HCT116 (cell line): ENCODE results near the gene FLT3LG. TPM values are rescaled to one million over a fixed set of nuclear protein-coding genes. Genes with fewer than 3 reads are reported as not detected.
"Not testable (repeated sequence)": the region's sequence is repeated elsewhere in the genome, so short reads cannot be mapped to it uniquely, and the experiment has no call there.

Experiments used
- ATAC-seq: fragments of 200-7000 bp; cut with Tn5 transposase; 2 replicates; pipeline ENCODE4 v1.9.1; 2020; ENCODE audit warnings: mild to moderate bottlenecking, moderate library complexity
- BruUV-seq: library from RNA; stranded (reverse); fragments of 400-500 nt; replicated peaks from 2 replicates; lab custom pipeline; 2021; lab: Mats Ljungman, UMichigan
- CTCF ChIA-PET: fragments of 300-600 bp; sonication (Branson Sonifier 250); formaldehyde crosslinking; loops from one replicate; lab custom pipeline; 2021; ENCODE audit warnings: antibody characterized with exemption; lab: Charles Lee
- POLR2A ChIA-PET: fragments of 300-600, 350-600 bp; sonication (Branson Sonifier 250); formaldehyde crosslinking; loops from one replicate; lab custom pipeline; 2021; ENCODE audit warnings: antibody characterized with exemption; lab: Charles Lee
- RAD21 ChIA-PET, 2 experiments: fragments of 300-600 bp; sonication (Branson Sonifier 250); formaldehyde crosslinking; loops; one replicate each; lab custom pipeline; 2023; ENCODE audit warnings: low total read pairs in 2 of 2; ENCODE audit not compliant: uncharacterized antibody in 2 of 2, unreplicated experiment in 2 of 2, low non-redundant PET in 1 of 2; lab: Charles Lee
- DNase-seq: peaks from one replicate; pipeline ENCODE4 v3.0.0-alpha.2; 2010; ENCODE audit warnings: low read depth, low spot score
- H2AFZ ChIP-seq: fragments of 200-600 bp; shearing (Covaris generic), sonication (generic); 2 replicates; pipeline ENCODE4 v1.6.1; 2017; ENCODE audit warnings: low read depth, mixed run types, mixed read lengths, antibody characterized with exemption, low read length; ENCODE audit not compliant: poor library complexity, severe bottlenecking
- H3K27ac ChIP-seq: 2 replicates; pipeline ENCODE4 v1.5.1; 2012; ENCODE audit warnings: low read depth, low read length
- H3K27me3 ChIP-seq: fragments of 200-600 bp; sonication (generic); 2 replicates; pipeline ENCODE4 v1.6.1; 2016; ENCODE audit warnings: mixed run types, low read length, mixed read lengths; ENCODE audit not compliant: insufficient read depth
- H3K36me3 ChIP-seq, 2 experiments: fragments of 200-500 bp in 1 of 2; fragments of 200-600 bp in 1 of 2; sonication (Bioruptor generic) in 1 of 2; sonication (generic) in 1 of 2; 2 replicates each; pipeline versions ENCODE4 v1.5.1 to v1.6.1; 2014 to 2016; ENCODE audit warnings: low read length in 2 of 2, inconsistent platforms in 1 of 2, mixed read lengths in 1 of 2, mixed run types in 1 of 2; ENCODE audit not compliant: insufficient read depth in 2 of 2, control insufficient read depth in 1 of 2
- H3K4me1 ChIP-seq, 2 experiments: fragments of 200-600 bp in 1 of 2; sonication (generic) in 1 of 2; 2 replicates each; pipeline versions ENCODE4 v1.5.1 to v1.6.1; 2012 to 2017; ENCODE audit warnings: low read length in 2 of 2, inconsistent platforms in 1 of 2, mild to moderate bottlenecking in 1 of 2, mixed read lengths in 1 of 2, mixed run types in 1 of 2, moderate library complexity in 1 of 2; ENCODE audit not compliant: insufficient read depth in 2 of 2, control insufficient read depth in 1 of 2
- H3K4me2 ChIP-seq: fragments of 200-600 bp; sonication (generic); 2 replicates; pipeline ENCODE4 v1.6.1; 2017; ENCODE audit warnings: mixed run types, low read length, mixed read lengths
- H3K4me3 ChIP-seq, 2 experiments: fragments of 200-600 bp in 1 of 2; sonication (generic) in 1 of 2; replicated peaks in 1 of 2; 2 replicates each; pipeline ENCODE4 v1.5.1; 2011 to 2016; ENCODE audit warnings: low read length in 2 of 2, control low read depth in 1 of 2, low read depth in 1 of 2, mild to moderate bottlenecking in 1 of 2, mixed read lengths in 1 of 2, mixed run types in 1 of 2
- H3K79me2 ChIP-seq: fragments of 200-600 bp; sonication (generic); 2 replicates; pipeline ENCODE4 v1.6.1; 2017; ENCODE audit warnings: mild to moderate bottlenecking, mixed run types, low read length, moderate library complexity, mixed read lengths; ENCODE audit not compliant: insufficient read depth
- H3K9ac ChIP-seq: fragments of 200-600 bp; sonication (generic); 2 replicates; pipeline ENCODE4 v1.6.1; 2016; ENCODE audit warnings: low read length, mixed read lengths
- H3K9me2 ChIP-seq: fragments of 200-600 bp; sonication (generic), shearing (Covaris generic); 2 replicates; pipeline ENCODE4 v1.6.1; 2017; ENCODE audit warnings: mixed run types, mild to moderate bottlenecking, moderate library complexity; ENCODE audit not compliant: insufficient read depth
- H3K9me3 ChIP-seq, 2 experiments: fragments of 200-500 bp in 1 of 2; fragments of 200-600 bp in 1 of 2; sonication (Bioruptor generic) in 1 of 2; sonication (generic) in 1 of 2; 2 replicates each; pipeline ENCODE4 v1.6.1; 2014 to 2017; ENCODE audit warnings: low read length in 2 of 2, mixed read lengths in 2 of 2, inconsistent platforms in 1 of 2, low read depth in 1 of 2, mild to moderate bottlenecking in 1 of 2, mixed run types in 1 of 2, moderate library complexity in 1 of 2; ENCODE audit not compliant: control insufficient read depth in 1 of 2, insufficient read depth in 1 of 2
- H4K20me1 ChIP-seq: fragments of 200-600 bp; sonication (generic), shearing (Covaris generic); 2 replicates; pipeline ENCODE4 v1.6.1; 2017; ENCODE audit warnings: mixed run types, mild to moderate bottlenecking, moderate library complexity; ENCODE audit not compliant: insufficient read depth
- EGR1 ChIP-seq: IDR thresholded peaks from 2 replicates; pipeline ENCODE4 v1.6.1; 2012; ENCODE audit warnings: low read depth
- POLR2A ChIP-seq: IDR thresholded peaks from 2 replicates; pipeline ENCODE4 v1.7.0; 2011; ENCODE audit warnings: borderline replicate concordance; ENCODE audit not compliant: insufficient read depth, insufficient read length; ENCODE audit errors: extremely low read depth
- RAD21 ChIP-seq: IDR thresholded peaks from 2 replicates; pipeline ENCODE4 v1.6.1; 2012; ENCODE audit warnings: low read depth, mild to moderate bottlenecking
- TCF7L2 ChIP-seq: IDR thresholded peaks from 2 replicates; pipeline ENCODE4 v1.7.0; 2011; ENCODE audit warnings: borderline replicate concordance, inconsistent platforms; ENCODE audit not compliant: insufficient read depth, insufficient read length; ENCODE audit errors: extremely low read depth
- YY1 ChIP-seq: IDR thresholded peaks from 2 replicates; pipeline ENCODE4 v1.6.1; 2011; ENCODE audit warnings: low read length, low read depth, moderate library complexity, mild to moderate bottlenecking; ENCODE audit not compliant: insufficient replicate concordance; ENCODE audit errors: extremely low read depth
- ZFX ChIP-seq: fragments of 450-650 bp; IDR thresholded peaks from 2 replicates; pipeline ENCODE4 v1.6.1; 2017
- ZNF274 ChIP-seq: fragments of 200-500 bp; sonication (Bioruptor generic); IDR thresholded peaks from 2 replicates; pipeline ENCODE4 v1.6.1; 2014; ENCODE audit warnings: mild to moderate bottlenecking, low read depth, low read length, inconsistent platforms
- intact Hi-C: fragments of 100-400 bp; cut with micrococcal nuclease; formaldehyde crosslinking; loops from 2 replicates; pipeline ENCODE4 v1.10.0; 2022
- total RNA-seq: library from RNA; stranded (reverse); gene quantifications from one replicate; pipeline ENCODE4 v1.2.1, GENCODE V29; 2021; ENCODE audit not compliant: unreplicated experiment
- TF ChIP-seq, protein P1 (sequence below), 3 experiments: fragments of 200-600 bp in 1 of 3; sonication (generic) in 1 of 3; IDR thresholded peaks in 2 of 3; conservative IDR thresholded peaks in 1 of 3; 2 replicates each; pipeline ENCODE4 v1.5.1; 2012 to 2017; ENCODE audit warnings: low read depth in 2 of 3, low read length in 2 of 3, antibody characterized with exemption in 1 of 3, borderline replicate concordance in 1 of 3, control low read depth in 1 of 3, mild to moderate bottlenecking in 1 of 3, mixed read lengths in 1 of 3, mixed run types in 1 of 3, moderate library complexity in 1 of 3; ENCODE audit not compliant: insufficient read depth in 1 of 3

FLT3LG gene
- total RNA-seq, 1 experiment from 2014 or later, result 3.8 TPM

DNA sequence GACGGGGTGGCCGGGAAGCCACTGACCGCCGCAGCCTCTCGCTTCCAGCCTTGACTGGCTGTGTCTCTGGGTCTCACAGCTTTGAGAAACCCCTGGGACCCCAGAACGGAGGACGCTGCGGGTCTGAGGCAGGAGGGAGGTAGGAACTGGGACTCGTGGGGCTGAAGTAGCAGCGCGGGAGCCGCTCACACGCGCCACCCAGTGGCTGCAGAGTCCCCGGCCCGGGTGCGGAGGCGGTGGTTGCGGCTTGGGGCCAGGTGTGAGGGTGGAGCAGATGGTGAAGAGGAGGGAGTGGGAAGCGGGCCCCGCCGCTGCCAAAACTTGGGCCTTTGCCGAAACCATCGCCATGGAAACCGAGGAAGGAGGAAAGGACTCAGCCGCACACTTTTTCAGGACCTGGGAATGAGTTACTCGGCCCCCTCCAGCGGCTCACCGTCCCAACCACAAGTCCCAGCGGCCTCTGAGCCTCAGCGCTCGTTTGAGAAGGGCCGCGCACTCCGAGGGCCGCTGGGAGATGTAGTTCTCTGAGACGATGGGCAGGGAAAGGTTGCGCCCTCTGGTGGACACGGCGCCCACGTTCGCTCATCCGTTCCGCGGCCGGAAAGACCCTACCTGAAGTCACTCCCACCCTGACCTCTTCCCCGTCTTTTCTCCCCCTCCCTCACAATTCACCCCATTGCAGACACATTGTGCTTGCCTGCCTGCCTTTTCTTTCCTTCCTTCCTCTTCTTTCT lies 30.5 kb upstream of the FLT3LG start:
- POLR2A ChIA-PET, result interaction anchor here (1.0 kb wide), 2 partner anchors 9 to 10 kb away, joined by 7 to 8 read pairs; partner anchors contain the start of genes ALDH16A1 and PIH1D1
- H3K27ac ChIP-seq, result peak overlapping the region; percentile 92
- H3K9ac ChIP-seq, result peak overlapping the region; percentile 86
- RAD21 ChIA-PET, result interaction anchor here in 1 of 2 experiments (1.0 kb wide), 1 partner anchor 52 kb away, joined by 5 read pairs; no protein-coding TSS in a partner anchor
- H3K27me3 ChIP-seq, result peaks cover 10% of the 10 kb centered on the region
- H3K4me2 ChIP-seq, result peak overlapping the region; percentile 98
- peak overlapping the region; percentile 63 to 80 for H3K4me3 ChIP-seq
- CTCF ChIA-PET, result interaction anchor here (1.0 to 2.1 kb wide), 6 partner anchors 9 to 218 kb away, joined by 3 to 15 read pairs (median 8); partner anchors contain the start of gene PIH1D1
- H3K79me2 ChIP-seq, result no peaks in the 10 kb centered on the region
- H2AFZ ChIP-seq, result peak overlapping the region; percentile 85
- no peaks in the 10 kb centered on the region for H4K20me1 ChIP-seq
- H3K4me1 ChIP-seq, result peaks cover 16 to 43% of the 10 kb centered on the region in 2 experiments; a peak in 3 of 4 replicates
- no peaks in the 10 kb centered on the region for H3K9me3 ChIP-seq
- peak; percentile 55 for TF ChIP-seq TCF7L2
- peak; percentile 41; the same call in 1 of the 2 replicates for TF ChIP-seq ZFX
- peak; percentile 77 for TF ChIP-seq RAD21
- TF ChIP-seq YY1, result peak; percentile 48
- TF ChIP-seq POLR2A, result no peak
- TF ChIP-seq EGR1, result peak; percentile 98
- TF ChIP-seq, protein P1, sequence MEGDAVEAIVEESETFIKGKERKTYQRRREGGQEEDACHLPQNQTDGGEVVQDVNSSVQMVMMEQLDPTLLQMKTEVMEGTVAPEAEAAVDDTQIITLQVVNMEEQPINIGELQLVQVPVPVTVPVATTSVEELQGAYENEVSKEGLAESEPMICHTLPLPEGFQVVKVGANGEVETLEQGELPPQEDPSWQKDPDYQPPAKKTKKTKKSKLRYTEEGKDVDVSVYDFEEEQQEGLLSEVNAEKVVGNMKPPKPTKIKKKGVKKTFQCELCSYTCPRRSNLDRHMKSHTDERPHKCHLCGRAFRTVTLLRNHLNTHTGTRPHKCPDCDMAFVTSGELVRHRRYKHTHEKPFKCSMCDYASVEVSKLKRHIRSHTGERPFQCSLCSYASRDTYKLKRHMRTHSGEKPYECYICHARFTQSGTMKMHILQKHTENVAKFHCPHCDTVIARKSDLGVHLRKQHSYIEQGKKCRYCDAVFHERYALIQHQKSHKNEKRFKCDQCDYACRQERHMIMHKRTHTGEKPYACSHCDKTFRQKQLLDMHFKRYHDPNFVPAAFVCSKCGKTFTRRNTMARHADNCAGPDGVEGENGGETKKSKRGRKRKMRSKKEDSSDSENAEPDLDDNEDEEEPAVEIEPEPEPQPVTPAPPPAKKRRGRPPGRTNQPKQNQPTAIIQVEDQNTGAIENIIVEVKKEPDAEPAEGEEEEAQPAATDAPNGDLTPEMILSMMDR (IDR thresholded peaks at IDR 0.05 in 2 of 3, conservative IDR thresholded peaks at IDR 0.05 in 1 of 3; ENCODE audit: borderline replicate concordance in 1 of 3, insufficient read depth in 1 of 3, low read depth in 2 of 3, low read length in 2 of 3), result peak; percentile 75 to 95 (median 88)
- no peak for TF ChIP-seq ZNF274
- TSS peak; percentile 84 for BruUV-seq
- ATAC-seq (peak; percentile 80), DNase-seq (peak; percentile 87)
- intact Hi-C loops, result loop anchor here (1.0 to 2.0 kb wide), 3 partner anchors 51 to 219 kb away; partner anchors contain the start of gene DKKL1
- no peaks in the 10 kb centered on the region for H3K9me2 ChIP-seq
- H3K36me3 ChIP-seq, result peaks cover 6 to 9% of the 10 kb centered on the region in 2 experiments; a peak in 2 of 4 replicates

GRCh38 chr19:49444100-49444700 lies 29.8 kb upstream of the FLT3LG start:
- H3K27me3 ChIP-seq, ATAC-seq, DNase-seq, H4K20me1 ChIP-seq, H3K9me2 ChIP-seq, intact Hi-C loops, BruUV-seq, RAD21 ChIA-PET, H3K9ac ChIP-seq, H2AFZ ChIP-seq, H3K79me2 ChIP-seq, POLR2A ChIA-PET, H3K9me3 ChIP-seq: not testable (repeated sequence)
- H3K36me3 ChIP-seq, result peaks cover 11 to 12% of the 10 kb centered on the region in 2 experiments; a peak in 2 of 4 replicates
- H3K4me1 ChIP-seq, result peaks cover 16 to 45% of the 10 kb centered on the region in 2 experiments; a peak in 3 of 4 replicates
- CTCF ChIA-PET, result interaction anchor here (0.9 to 2.1 kb wide), 7 partner anchors 18 to 218 kb away, joined by 3 to 9 read pairs (median 4); partner anchors contain the start of genes DKKL1 and GFY
- peak overlapping the region; percentile 98 for H3K4me2 ChIP-seq
- peak overlapping the region; percentile 22; the same call in 1 of the 2 replicates for H3K27ac ChIP-seq
- H3K4me3 ChIP-seq, result peak overlapping the region in 1 of 2 experiments; percentile 80; a peak in 2 of 4 replicates
